AG09309 (cell line): ENCODE data around the gene SCNN1B.

ENCODE experiments used
- DNase-seq: peaks from one replicate; pipeline ENCODE4 v3.0.0-alpha.2; 2010; ENCODE audit warnings: low read depth
- H3K4me3 ChIP-seq: 2 replicates; pipeline ENCODE4 v1.5.1; 2011; ENCODE audit warnings: mild to moderate bottlenecking, low read depth, low read length, moderate library complexity; ENCODE audit not compliant: control insufficient read depth
- CTCF ChIP-seq: IDR thresholded peaks from 2 replicates; pipeline ENCODE4 v1.5.1; 2011; ENCODE audit warnings: mild to moderate bottlenecking, low read depth, low read length, inconsistent platforms; ENCODE audit not compliant: insufficient read depth, control insufficient read depth; ENCODE audit errors: missing control alignments

Gene SCNN1B

GRCh38 chr16:23351360-23351759, 49.3 kb downstream of the SCNN1B start:
- TF ChIP-seq CTCF, result no peak
- H3K4me3 ChIP-seq, result no peak overlapping the region
- no peak for DNase-seq

DNA sequence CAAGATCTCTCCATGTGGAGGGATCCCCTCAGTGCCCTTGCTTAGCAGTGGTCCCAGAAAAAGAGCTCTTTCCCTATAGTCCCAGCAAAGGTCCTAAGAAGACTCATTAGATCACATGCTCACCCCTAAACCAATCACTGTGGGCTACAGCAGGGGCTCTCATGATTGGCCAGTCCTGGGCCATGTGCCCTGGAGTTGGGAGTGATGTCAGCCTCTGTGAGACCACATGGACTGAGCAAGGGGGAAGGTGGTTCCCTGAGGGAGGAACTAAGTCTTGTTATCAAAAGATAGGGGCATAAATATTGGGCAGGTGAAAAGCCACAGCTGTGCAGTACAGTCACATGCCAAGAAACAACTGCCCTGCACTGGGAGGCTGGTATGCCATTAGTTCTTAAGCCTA, 51.3 kb downstream of the SCNN1B start:
- DNase-seq, result no peak
- no peak overlapping the region for H3K4me3 ChIP-seq
- TF ChIP-seq CTCF, result no peak

DNA sequence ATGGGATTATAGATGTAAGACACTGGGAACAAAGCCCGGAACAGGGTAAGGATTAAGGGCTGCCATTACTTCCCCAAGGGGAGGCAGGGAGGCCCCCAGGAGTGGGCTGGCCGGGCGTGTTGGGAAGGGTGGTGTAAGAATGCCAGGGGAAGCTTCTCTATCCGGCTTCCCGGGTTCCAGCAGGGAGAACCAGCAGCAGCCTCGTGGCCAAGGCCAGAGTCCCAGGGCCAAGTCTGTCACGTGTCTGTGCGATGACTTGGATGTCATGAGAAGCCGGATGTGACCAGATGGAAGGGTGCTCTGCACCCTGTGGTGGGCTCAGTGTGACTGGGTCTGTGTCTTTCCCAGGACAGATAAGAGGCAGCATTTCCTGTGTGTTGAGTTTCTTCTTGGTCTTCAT, 52.1 kb downstream of the SCNN1B start:
- no peak for TF ChIP-seq CTCF
- no peak for DNase-seq
- no peak overlapping the region for H3K4me3 ChIP-seq

DNA sequence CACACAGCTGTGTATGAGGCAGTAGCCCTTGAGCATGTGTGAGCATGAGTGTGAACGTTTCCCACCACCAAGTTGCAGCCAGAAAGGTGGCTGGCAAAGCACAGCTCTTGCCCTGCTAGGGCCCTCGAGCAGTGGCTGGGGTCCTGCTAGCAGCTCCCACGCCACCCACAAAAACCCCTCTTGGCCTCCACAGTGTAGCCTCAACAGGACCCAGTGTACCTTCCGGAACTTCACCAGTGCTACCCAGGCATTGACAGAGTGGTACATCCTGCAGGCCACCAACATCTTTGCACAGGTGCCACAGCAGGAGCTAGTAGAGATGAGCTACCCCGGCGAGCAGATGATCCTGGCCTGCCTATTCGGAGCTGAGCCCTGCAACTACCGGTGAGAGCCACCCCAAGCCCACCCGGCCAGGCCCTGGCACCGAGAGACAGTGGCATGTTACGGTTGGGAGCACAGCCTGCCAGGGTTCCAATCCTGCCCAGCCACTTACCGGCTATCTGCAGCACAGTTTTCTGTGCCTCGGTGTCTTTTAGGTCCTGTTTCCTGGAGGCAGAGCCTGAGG, 53.1 kb downstream of the SCNN1B start:
- no peak for DNase-seq
- no peak for TF ChIP-seq CTCF
- no peak overlapping the region for H3K4me3 ChIP-seq

DNA sequence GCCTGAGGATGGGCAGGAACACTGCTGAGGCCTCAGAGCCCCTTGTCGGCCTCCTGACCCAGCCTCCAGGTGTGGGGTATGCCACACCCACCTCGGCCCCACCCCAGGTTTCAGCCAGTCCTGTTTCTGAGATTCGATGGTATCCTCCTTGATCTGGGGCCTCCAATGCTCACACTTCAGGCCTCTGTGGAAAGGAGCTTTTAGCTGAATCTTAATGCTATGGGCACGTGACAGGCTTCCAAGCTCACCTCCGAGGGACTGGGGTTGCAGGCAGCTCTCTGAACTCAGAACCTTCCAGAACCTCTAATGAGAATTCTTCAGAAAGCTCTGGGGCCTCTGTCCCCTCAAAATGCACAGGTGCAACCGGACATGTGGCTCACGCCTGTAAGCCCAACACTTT, 54.8 kb downstream of the SCNN1B start:
- no peak for DNase-seq
- no peak for TF ChIP-seq CTCF
- H3K4me3 ChIP-seq, result no peak overlapping the region

GRCh38 chr16:23357761-23358290, 55.7 kb downstream of the SCNN1B start:
- no peak for DNase-seq
- TF ChIP-seq CTCF, result no peak
- no peak overlapping the region for H3K4me3 ChIP-seq
